HPDE6-E6E7 (cell line): Measurements from ENCODE around the gene LPP.
"Not testable (repeated sequence)": the region's sequence is repeated elsewhere in the genome, so short reads cannot be mapped to it uniquely, and the experiment has no call there.

Source experiments
- DNase-seq: peaks from one replicate; pipeline ENCODE4 v3.0.0; 2011; ENCODE audit warnings: missing footprints; ENCODE audit errors: extremely low spot score

Gene LPP

GRCh38 chr3:188627652-188628051 lies 473.7 kb downstream of the LPP start:
- no peak for DNase-seq

- DNase-seq, result no peak
These were observed 477.5 kb downstream of the LPP start for GRCh38 chr3:188631291-188632010.

GRCh38 chr3:188633206-188633605 lies 479.2 kb downstream of the LPP start:
- DNase-seq, result no peak

- no peak for DNase-seq
These were observed 480.3 kb downstream of the LPP start for GRCh38 chr3:188634285-188634684.

GRCh38 chr3:188635258-188636042 lies 481.5 kb downstream of the LPP start:
- DNase-seq, result no peak

GRCh38 chr3:188636292-188636691 lies 482.3 kb downstream of the LPP start:
- not testable (repeated sequence) for DNase-seq

- DNase-seq, result no peak
These were observed 487.1 kb downstream of the LPP start for GRCh38 chr3:188641076-188641475.

- no peak for DNase-seq
These were observed 489.8 kb downstream of the LPP start for GRCh38 chr3:188643736-188644135.

GRCh38 chr3:188646592-188646991 lies 492.6 kb downstream of the LPP start:
- DNase-seq, result no peak

- DNase-seq, result no peak
These were observed 493.3 kb downstream of the LPP start for GRCh38 chr3:188647237-188647636.

- DNase-seq, result no peak
These were observed 495.6 kb downstream of the LPP start for GRCh38 chr3:188649521-188649920.

GRCh38 chr3:188656196-188656982 lies 502.4 kb downstream of the LPP start:
- DNase-seq, result no peak

GRCh38 chr3:188658606-188659005 lies 504.6 kb downstream of the LPP start:
- DNase-seq, result no peak

- no peak for DNase-seq
These were observed 505.6 kb downstream of the LPP start for GRCh38 chr3:188659449-188660090.

- DNase-seq, result no peak
These were observed 506.5 kb downstream of the LPP start for GRCh38 chr3:188660415-188660814.

GRCh38 chr3:188661806-188662205 lies 507.8 kb downstream of the LPP start:
- no peak for DNase-seq

GRCh38 chr3:188662214-188662613 lies 508.3 kb downstream of the LPP start:
- DNase-seq, result no peak

GRCh38 chr3:188662795-188663194 lies 508.8 kb downstream of the LPP start:
- DNase-seq, result no peak

GRCh38 chr3:188663839-188664238 lies 509.9 kb downstream of the LPP start:
- no peak for DNase-seq

- no peak for DNase-seq
These were observed 510.8 kb downstream of the LPP start for GRCh38 chr3:188664795-188665194.

- no peak for DNase-seq
These were observed 514.0 kb downstream of the LPP start for GRCh38 chr3:188667926-188668325.

- DNase-seq, result no peak
These were observed 516.5 kb downstream of the LPP start for GRCh38 chr3:188670446-188670845.
